ENCODE results near the gene KLK10.

The KLK10 gene

GRCh38 chr19:50963381-50963780 lies 56.1 kb downstream of the KLK10 start:
- no peak for DNase-seq

All from stimulated activated CD4-positive, alpha-beta T cell treated with anti-CD3 and anti-CD28 coated beads, Interleukin-4, amount 100 ng/mL, for 4 hours (primary cell).